ENCODE results near the gene RIMBP2. TPM values are rescaled to one million over a fixed set of nuclear protein-coding genes. Genes with fewer than 3 reads are reported as not detected.

RIMBP2 gene
- total and polyA plus RNA-seq, 9 of the 15 experiments (the other 6 are each of a cell fraction or from before 2014, with no cell fraction given) = not detected

- TF ChIP-seq ZNF511 (CRISPR knock-in tag; IDR thresholded peaks at IDR 0.05) (no peak), HCFC1 (IDR thresholded peaks at IDR 0.05; ENCODE audit: low read depth, low read length) (no peak), CTBP1 (IDR thresholded peaks at IDR 0.05; ENCODE audit: borderline replicate concordance) (no peak)
Measured at GRCh38 chr12:130644146-130644545, 72.0 kb downstream of the RIMBP2 start (continued).

- no peaks in the 10 kb centered on the region for H3K36me3 ChIP-seq (ENCODE audit: control insufficient read depth, insufficient read depth, low read length)
- CTCF ChIA-PET (ENCODE audit: low intra/inter-chr PET ratio) = no interaction called here
- H3K27ac ChIP-seq (ENCODE audit: extremely low read depth, low read depth, low read length) = no peak overlapping the region
- H3K9ac ChIP-seq (ENCODE audit: insufficient read depth in 1 of 2, low read depth in 2 of 2, low read length in 2 of 2) = no peak overlapping the region; a peak in 1 of 4 replicates
- no peak overlapping the region for H3K4me2 ChIP-seq (ENCODE audit: insufficient read depth, low read length)
- no peak for TF ChIP-seq XRCC4 (IDR thresholded peaks at IDR 0.05; ENCODE audit: extremely low read depth, insufficient read depth, insufficient read length)
- TF ChIP-seq USF2 (CRISPR knock-in tag; IDR thresholded peaks at IDR 0.05) = peak; percentile 34; the same call in 1 of the 2 replicates
- H3K9me1 ChIP-seq (ENCODE audit: control insufficient read depth, insufficient read depth, low read length) = no peaks in the 10 kb centered on the region
- FAIRE-seq (no peak), ATAC-seq (no peak), DNase-seq (ENCODE audit: extremely low read depth in 1 of 4, low spot score in 3 of 4) (no peak)
- 0 out of 2 replicates have a peak, but pooled peaks cover 6% of the 10 kb centered on the region for H4K20me1 ChIP-seq (replicated peaks; ENCODE audit: control insufficient read depth, insufficient read depth, low read length)
- no peak overlapping the region for H3K4me3 ChIP-seq
- no peak overlapping the region for H2AFZ ChIP-seq (ENCODE audit: low read depth, low read length)
- no peaks in the 10 kb centered on the region for H3K4me1 ChIP-seq (replicated peaks in 1 of 2; ENCODE audit: control insufficient read depth in 2 of 2, insufficient read depth in 2 of 2, low read length in 2 of 2)
- WGBS (ENCODE audit: insufficient coverage, low coverage, missing lambda C conversion rate) = 4% methylated on average over 15 of the region's 15 CpGs
- BruUV-seq (replicated peaks) = no TSS peak
- POLR2A ChIA-PET = no interaction called here
- H3K27me3 ChIP-seq (ENCODE audit: control insufficient read depth in 2 of 2, insufficient read depth in 2 of 2, low read length in 2 of 2) = peaks cover 43 to 83% of the 10 kb centered on the region in 2 experiments
- H3K79me2 ChIP-seq (ENCODE audit: control insufficient read depth, insufficient read depth, low read length) = no peaks in the 10 kb centered on the region
- intact Hi-C loops (cut with micrococcal nuclease) = no loop called here
- in situ Hi-C loops (cut with MboI) = no loop called here
- no peaks in the 10 kb centered on the region for H3K9me3 ChIP-seq (replicated peaks; ENCODE audit: control insufficient read depth, insufficient read depth, low read depth, low read length)
Measured at GRCh38 chr12:130642856-130643255, 73.2 kb downstream of the RIMBP2 start.

All from K562 (cell line).